Sigmoid colon (tissue), 7 donors: ENCODE data around the gene HSD17B10. TPM values are rescaled to one million over a fixed set of nuclear protein-coding genes. Genes with fewer than 3 reads are reported as not detected.

Experiments used
- DNase-seq: peaks from one replicate; pipeline ENCODE4 v3.0.0-alpha.2; 2019
- H3K27ac ChIP-seq, 4 donors: fragments of 200-600 bp; sonication (generic); one replicate each; pipeline ENCODE4 v1.5.1; 2016 to 2019; ENCODE audit warnings: mild to moderate bottlenecking in 1 of 4
- H3K27me3 ChIP-seq, 3 donors: fragments of 200-600 bp; sonication (generic); one replicate each; pipeline ENCODE4 v1.5.1; 2019; ENCODE audit warnings: mild to moderate bottlenecking in 1 of 3
- H3K36me3 ChIP-seq, 4 donors: fragments of 200-600 bp; sonication (generic); one replicate each; pipeline ENCODE4 v1.5.1; 2016 to 2019
- H3K4me1 ChIP-seq, 4 donors: fragments of 200-600 bp; sonication (generic); one replicate each; pipeline ENCODE4 v1.5.1; 2017 to 2019
- H3K4me3 ChIP-seq, 4 donors: fragments of 200-600 bp; sonication (generic); one replicate each; pipeline ENCODE4 v1.5.1; 2017 to 2019; ENCODE audit warnings: mild to moderate bottlenecking in 2 of 4, moderate library complexity in 1 of 4
- H3K9me3 ChIP-seq, 4 donors: fragments of 200-600 bp in 3 of 4; sonication (generic) in 3 of 4; one replicate each; pipeline versions ENCODE4 v1.5.1 to v1.6.1; 2013 to 2019
- CTCF ChIP-seq, 4 experiments: fragments of 450-650 bp in 3 of 4; fragments of 200-600 bp in 1 of 4; IDR thresholded peaks; one replicate each; pipeline ENCODE4 v1.5.1; 2016 to 2019; ENCODE audit warnings: antibody characterized with exemption in 4 of 4, mild to moderate bottlenecking in 3 of 4, moderate library complexity in 2 of 4
- EP300 ChIP-seq, 4 donors: sonication (generic); formaldehyde crosslinking; IDR thresholded peaks; one replicate each; pipeline ENCODE4 v1.6.1; 2017; ENCODE audit warnings: antibody characterized with exemption in 4 of 4
- POLR2A ChIP-seq, 2 donors: fragments of 450-650 bp; IDR thresholded peaks; one replicate each; pipeline ENCODE4 v1.6.1; 2016; ENCODE audit warnings: antibody characterized with exemption in 2 of 2, mild to moderate bottlenecking in 2 of 2, moderate library complexity in 2 of 2
- POLR2AphosphoS5 ChIP-seq, 4 donors: sonication (generic); formaldehyde crosslinking; IDR thresholded peaks; one replicate each; pipeline ENCODE4 v1.6.1; 2017; ENCODE audit warnings: antibody characterized with exemption in 4 of 4
- WGBS, 2 donors: extraction: QIAGEN DNeasy Blood & Tissue Kit; methylation state at CpG; one replicate each; pipeline ENCODE4 v1.1.7; 2013; 5-methylcytosine and 5-hydroxymethylcytosine counted together
- intact Hi-C: fragments of 100-400 bp; cut with DNase I; formaldehyde crosslinking; loops from one replicate; pipeline ENCODE4 v1.15.1; 2023
- polyA plus RNA-seq, 3 donors: library from polyadenylated mRNA; stranded (reverse); fragments of 200-250 nt; gene quantifications; one replicate each; pipeline ENCODE4 v1.2.3, GENCODE V29; 2013
- total RNA-seq, 4 donors: library from RNA; depleted of rRNA; stranded (reverse); fragments of >200 nt; gene quantifications; one replicate each; pipeline ENCODE4 v1.1.0, GENCODE V29; 2016
- donor health status: healthy with polysubstance abuse.
- donor health status: Bipolar disorder and iron deficiency.
- donor health status: healthy.

The HSD17B10 gene
- total RNA-seq (10 to 100 TPM; 44.6 to 67.4 (median 63.4) TPM), polyA plus RNA-seq (100 to 1,000 TPM in 1 of 3 donors, 10 to 100 TPM in 2; 73.8 to 102 (median 81.1) TPM)

GRCh38 chrX:53433651-53434639, at the start of gene HSD17B10:
TSS of gene HSD17B10 (minus strand) at chrX:53434370. CDS start at chrX:53434345, 25 bp downstream.
- Histone ChIP-seq H3K27ac (peak within 1 kb of the TSS; percentile 66 to 80 (median 76)), H3K27me3 (no peaks in the 10 kb centered on the region), H3K9me3 (no peaks in the 10 kb centered on the region), H3K36me3 (peaks cover 0 to 21% (median 0%) of the 10 kb centered on the region in 4 donors), H3K4me1 (peaks cover 0 to 13% (median 3%) of the 10 kb centered on the region in 4 donors), H3K4me3 (peak within 1 kb of the TSS; percentile 46 to 62 (median 55))
- intact Hi-C loops, result loop anchor here (10.0 kb wide), 2 partner anchors 149 to 241 kb away; partner anchors contain the start of gene IQSEC2
- TF ChIP-seq EP300 (IDR thresholded peaks at IDR 0.05), result no peak
- TF ChIP-seq POLR2AphosphoS5 (IDR thresholded peaks at IDR 0.05), result peak; percentile 75 to 90 (median 80)
- TF ChIP-seq CTCF (IDR thresholded peaks at IDR 0.05), result no peak
- TF ChIP-seq POLR2A (IDR thresholded peaks at IDR 0.05), result peak in 1 of 2 donors; percentile 46
- DNase-seq, result peak; percentile 95
- WGBS, 2 donors, result 6 to 8% methylated on average over 61 of the region's 61 CpGs

DNA sequence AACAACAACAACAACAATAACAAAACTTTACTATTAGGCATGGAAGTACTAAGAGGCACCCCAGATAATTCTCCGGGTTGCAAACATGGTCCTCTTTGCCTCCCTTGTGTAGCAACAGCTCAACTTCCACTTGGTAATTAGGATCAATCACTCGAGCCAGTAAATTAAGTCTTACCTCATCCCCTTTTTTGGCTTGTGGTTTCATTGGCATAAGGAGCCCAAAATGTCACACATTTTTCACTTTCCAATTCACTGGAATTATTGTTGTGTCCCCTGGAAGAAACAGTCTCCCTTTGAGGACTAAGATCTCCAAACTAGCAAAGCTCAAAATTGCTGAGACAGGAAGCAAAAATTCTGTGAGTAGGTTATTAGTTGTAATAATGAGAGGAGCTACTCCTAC, 49.2 kb upstream of the HSD17B10 start:
- Histone ChIP-seq H3K9me3 (no peaks in the 10 kb centered on the region), H3K27ac (no peak overlapping the region), H3K36me3 (no peaks in the 10 kb centered on the region), H3K27me3 (no peaks in the 10 kb centered on the region), H3K4me1 (no peaks in the 10 kb centered on the region), H3K4me3 (no peak overlapping the region)
- whole genome bisulfite sequencing, 2 donors, result 69 to 72% methylated on average over 2 of the region's 2 CpGs
- DNase-seq, result no peak
- intact Hi-C loops, result loop anchor here (5.0 kb wide), 1 partner anchor 166 kb away; no protein-coding TSS in a partner anchor
- no peak for TF ChIP-seq POLR2AphosphoS5 (IDR thresholded peaks at IDR 0.05)
- no peak for TF ChIP-seq EP300 (IDR thresholded peaks at IDR 0.05)
- no peak for TF ChIP-seq POLR2A (IDR thresholded peaks at IDR 0.05)
- no peak for TF ChIP-seq CTCF (IDR thresholded peaks at IDR 0.05)

DNA sequence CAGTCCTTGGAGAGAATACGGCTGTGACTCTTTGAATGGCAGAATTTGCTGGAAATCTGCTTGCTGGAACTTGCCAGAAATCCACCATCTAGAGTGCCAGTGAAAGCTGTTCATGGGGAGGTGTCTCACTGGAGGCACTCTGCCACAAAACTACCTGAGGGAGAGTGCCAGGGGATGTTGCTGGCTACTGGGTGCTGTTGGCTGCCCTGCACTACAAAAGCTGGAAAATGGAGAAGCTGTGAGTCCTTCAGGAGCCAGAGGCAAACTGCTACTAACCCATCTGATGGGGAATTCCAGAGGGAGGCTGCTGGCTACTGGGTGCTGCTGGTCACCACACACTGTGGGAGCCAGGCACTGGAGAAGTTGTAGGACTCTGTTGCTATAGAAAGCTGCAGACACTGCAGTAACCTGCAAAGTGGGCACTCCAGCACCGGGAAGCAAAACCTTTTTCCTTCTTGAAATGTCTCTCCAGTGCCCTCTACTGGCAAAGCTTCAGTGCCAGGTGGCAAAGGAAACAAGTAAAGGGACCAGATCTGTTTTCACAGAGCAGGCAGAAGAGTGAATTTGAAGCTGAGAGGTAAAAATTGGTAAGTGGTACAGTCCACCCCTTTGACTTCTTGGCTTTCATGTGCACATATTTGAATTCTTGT, 47.8 kb upstream of the HSD17B10 start:
- Histone ChIP-seq H3K36me3 (no peaks in the 10 kb centered on the region), H3K9me3 (no peaks in the 10 kb centered on the region), H3K4me3 (no peak overlapping the region), H3K27me3 (no peaks in the 10 kb centered on the region), H3K27ac (no peak overlapping the region), H3K4me1 (no peaks in the 10 kb centered on the region)
- 39 to 46% methylated on average over 2 of the region's 2 CpGs for WGBS, 2 donors
- peak in 1 of 4 experiments; percentile 45 for TF ChIP-seq CTCF (IDR thresholded peaks at IDR 0.05)
- TF ChIP-seq POLR2A (IDR thresholded peaks at IDR 0.05), result no peak
- TF ChIP-seq POLR2AphosphoS5 (IDR thresholded peaks at IDR 0.05), result no peak
- TF ChIP-seq EP300 (IDR thresholded peaks at IDR 0.05), result no peak
- peak; percentile 66 for DNase-seq
- intact Hi-C loops, result loop anchor here (5.0 kb wide), 1 partner anchor 165 kb away; no protein-coding TSS in a partner anchor

- no peaks in the 10 kb centered on the region for H3K36me3 ChIP-seq
- DNase-seq, result no peak
- no peak overlapping the region for H3K27ac ChIP-seq
- TF ChIP-seq POLR2AphosphoS5 (IDR thresholded peaks at IDR 0.05), result no peak
- no peak for TF ChIP-seq CTCF (IDR thresholded peaks at IDR 0.05)
- no peak for TF ChIP-seq POLR2A (IDR thresholded peaks at IDR 0.05)
- no peak for TF ChIP-seq EP300 (IDR thresholded peaks at IDR 0.05)
- H3K27me3 ChIP-seq, result no peaks in the 10 kb centered on the region
- H3K4me1 ChIP-seq, result no peaks in the 10 kb centered on the region
- intact Hi-C loops, result loop anchor here (5.0 kb wide), 1 partner anchor 164 kb away; no protein-coding TSS in a partner anchor
- H3K9me3 ChIP-seq, result no peaks in the 10 kb centered on the region
- H3K4me3 ChIP-seq, result no peak overlapping the region
- WGBS, 2 donors, result 7 to 34% methylated on average over 5 of the region's 5 CpGs
Measured at GRCh38 chrX:53481093-53481492, 46.9 kb upstream of the HSD17B10 start.
